ENCODE measurements around the gene SORCS2. TPM values are rescaled to one million over a fixed set of nuclear protein-coding genes. Genes with fewer than 3 reads are reported as not detected.

The SORCS2 gene
- total and polyA plus RNA-seq, 2 of the 8 experiments (the other 6 are each of a cell fraction or from before 2014, with no cell fraction given) = 0.36 to 1.8 TPM

DNA sequence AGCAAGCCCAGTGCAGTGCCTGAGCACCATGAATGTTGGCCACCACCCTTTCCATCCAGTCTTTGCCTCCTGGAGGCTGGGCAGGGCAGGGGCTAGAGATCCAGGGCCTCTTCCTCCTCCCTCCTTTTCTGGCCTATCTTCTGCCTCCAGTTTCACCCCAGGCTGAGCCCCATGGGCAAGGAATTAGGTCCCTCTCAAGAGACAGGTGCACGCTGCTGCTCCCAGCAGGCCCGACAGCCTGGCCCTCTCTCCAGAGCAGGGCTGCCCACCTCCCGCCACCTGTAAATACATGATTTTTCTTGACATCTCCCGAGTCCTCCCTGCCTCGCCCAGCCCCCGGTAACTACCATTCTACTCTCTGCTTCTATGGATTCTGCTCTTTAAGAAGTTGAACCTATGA, 299.6 kb downstream of the SORCS2 start:
- TF ChIP-seq, protein P1, sequence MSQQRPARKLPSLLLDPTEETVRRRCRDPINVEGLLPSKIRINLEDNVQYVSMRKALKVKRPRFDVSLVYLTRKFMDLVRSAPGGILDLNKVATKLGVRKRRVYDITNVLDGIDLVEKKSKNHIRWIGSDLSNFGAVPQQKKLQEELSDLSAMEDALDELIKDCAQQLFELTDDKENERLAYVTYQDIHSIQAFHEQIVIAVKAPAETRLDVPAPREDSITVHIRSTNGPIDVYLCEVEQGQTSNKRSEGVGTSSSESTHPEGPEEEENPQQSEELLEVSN (IDR thresholded peaks at IDR 0.05) = no peak
- no peak for TF ChIP-seq TAF1 (IDR thresholded peaks at IDR 0.05; ENCODE audit: low read depth, low read length)
- TF ChIP-seq BACH1 (IDR thresholded peaks at IDR 0.05; ENCODE audit: low read length) = no peak
- no peak for TF ChIP-seq BRCA1 (IDR thresholded peaks at IDR 0.05; ENCODE audit: low read depth, low read length)
- TF ChIP-seq, protein P2, sequence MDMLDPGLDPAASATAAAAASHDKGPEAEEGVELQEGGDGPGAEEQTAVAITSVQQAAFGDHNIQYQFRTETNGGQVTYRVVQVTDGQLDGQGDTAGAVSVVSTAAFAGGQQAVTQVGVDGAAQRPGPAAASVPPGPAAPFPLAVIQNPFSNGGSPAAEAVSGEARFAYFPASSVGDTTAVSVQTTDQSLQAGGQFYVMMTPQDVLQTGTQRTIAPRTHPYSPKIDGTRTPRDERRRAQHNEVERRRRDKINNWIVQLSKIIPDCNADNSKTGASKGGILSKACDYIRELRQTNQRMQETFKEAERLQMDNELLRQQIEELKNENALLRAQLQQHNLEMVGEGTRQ (IDR thresholded peaks at IDR 0.05; ENCODE audit: low read length) = no peak
- Histone ChIP-seq H2AK5ac (ENCODE audit: low read depth, low read length) (no peak overlapping the region), H4K20me1 (replicated peaks in 1 of 2; ENCODE audit: control insufficient read depth in 1 of 2, insufficient read depth in 2 of 2, low read length in 2 of 2) (no peaks in the 10 kb centered on the region), H3K23ac (ENCODE audit: insufficient read length) (no peak overlapping the region), H2BK120ac (replicated peaks; ENCODE audit: low read depth, low read length) (no peak overlapping the region), H3K14ac (ENCODE audit: insufficient read length) (no peak overlapping the region), H3K56ac (replicated peaks; ENCODE audit: insufficient read length, low read depth, low read length) (no peak overlapping the region), H3K18ac (ENCODE audit: extremely low read depth, low read length) (no peak overlapping the region), H3K27me3 (replicated peaks in 1 of 4; ENCODE audit: control insufficient read depth in 3 of 4, extremely low read depth in 1 of 4, insufficient read depth in 3 of 4, low read length in 3 of 4) (no peaks in the 10 kb centered on the region), H2BK5ac (ENCODE audit: low read depth, low read length) (no peak overlapping the region), H3K79me2 (ENCODE audit: control insufficient read depth in 1 of 2, insufficient read depth in 2 of 2, low read length in 2 of 2) (no peaks in the 10 kb centered on the region), H4K5ac (ENCODE audit: insufficient read length, low read depth, low read length) (no peak overlapping the region), H3K4me2 (ENCODE audit: insufficient read depth in 1 of 2, low read depth in 2 of 2, low read length in 2 of 2) (no peak overlapping the region), H4K91ac (replicated peaks; ENCODE audit: insufficient read length, low read length) (no peak overlapping the region), H2BK15ac (ENCODE audit: low read length) (no peak overlapping the region), H2BK20ac (ENCODE audit: low read length) (no peak overlapping the region), H4K8ac (ENCODE audit: extremely low read depth, insufficient read depth, low read length) (no peak overlapping the region; the same call in 1 of the 2 replicates), H3K36me3 (ENCODE audit: control insufficient read depth in 2 of 4, insufficient read depth in 4 of 4, low read length in 3 of 4) (no peaks in the 10 kb centered on the region), H3K4ac (replicated peaks; ENCODE audit: insufficient read length, low read depth, low read length) (no peak overlapping the region), H3K4me3 (ENCODE audit: extremely low read depth in 1 of 4, insufficient read depth in 2 of 4, low read depth in 3 of 4, low read length in 4 of 4) (no peak overlapping the region), H3K9ac (replicated peaks in 1 of 4; ENCODE audit: extremely low read depth in 1 of 4, low read depth in 3 of 4, low read length in 3 of 4) (no peak overlapping the region), H2BK12ac (ENCODE audit: low read depth, low read length) (no peak overlapping the region), H3K9me3 (ENCODE audit: insufficient read depth in 2 of 2, low read depth in 1 of 2, low read length in 1 of 2) (no peaks in the 10 kb centered on the region), H3K4me1 (replicated peaks in 1 of 4; ENCODE audit: control insufficient read depth in 3 of 4, insufficient read depth in 4 of 4, low read length in 3 of 4) (peaks cover 0 to 3% (median 1%) of the 10 kb centered on the region in 4 experiments; a peak in 2 of 7 replicates), H3K27ac (ENCODE audit: low read depth, low read length) (no peak overlapping the region), H3K79me1 (ENCODE audit: low read depth, low read length) (no peaks in the 10 kb centered on the region), H2AFZ (ENCODE audit: low read length) (no peak overlapping the region), H3K23me2 (ENCODE audit: low read depth, low read length) (no peaks in the 10 kb centered on the region)
- DNase-seq (ENCODE audit: low read depth in 1 of 2, low spot score in 2 of 2) (no peak), FAIRE-seq (no peak)
- ChIA-PET POLR2A (ENCODE audit: partially characterized antibody) (no interaction called here), CTCF (ENCODE audit: partially characterized antibody) (no interaction called here)
- 87% methylated on average over 4 of the region's 6 CpGs; no CpG with 5 or more reads in 1 of the 2 experiments for WGBS, 2 experiments (ENCODE audit: extremely low coverage in 1 of 2, insufficient coverage in 1 of 2, insufficient read length in 1 of 2, insufficient replicate concordance in 2 of 2, low coverage in 1 of 2, low lambda C conversion rate in 2 of 2, missing lambda C conversion rate in 1 of 2)
